ENCODE data around the gene SLC5A2.

DNA sequence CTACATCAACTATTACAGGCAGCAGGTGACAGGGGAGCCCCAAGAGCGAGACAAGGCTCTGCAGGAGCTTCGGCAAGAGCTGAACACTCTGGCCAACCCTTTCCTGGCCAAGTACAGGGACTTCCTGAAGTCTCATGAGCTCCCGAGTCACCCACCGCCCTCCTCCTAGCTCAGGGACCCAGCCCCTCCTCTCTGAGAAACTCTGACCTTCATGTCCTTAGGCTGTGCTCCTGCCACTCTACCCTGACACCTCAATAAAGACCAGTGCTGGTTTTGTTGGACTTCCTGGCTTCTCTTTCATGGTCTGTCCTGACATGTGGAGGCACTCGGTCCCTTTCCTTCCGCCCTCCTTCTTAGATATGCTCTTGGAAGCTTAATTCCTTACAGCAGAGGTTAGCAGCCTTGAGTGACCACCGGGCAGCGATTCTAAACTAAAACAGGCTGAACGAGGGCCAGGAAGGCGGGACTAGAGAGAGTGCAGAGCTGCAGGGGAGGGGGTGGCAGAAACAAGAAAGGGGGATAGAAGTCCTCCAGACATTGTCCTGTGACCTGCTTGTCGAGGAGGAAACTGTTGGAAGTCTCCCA, 45.7 kb downstream of the SLC5A2 start:
- TF ChIP-seq, protein P1, sequence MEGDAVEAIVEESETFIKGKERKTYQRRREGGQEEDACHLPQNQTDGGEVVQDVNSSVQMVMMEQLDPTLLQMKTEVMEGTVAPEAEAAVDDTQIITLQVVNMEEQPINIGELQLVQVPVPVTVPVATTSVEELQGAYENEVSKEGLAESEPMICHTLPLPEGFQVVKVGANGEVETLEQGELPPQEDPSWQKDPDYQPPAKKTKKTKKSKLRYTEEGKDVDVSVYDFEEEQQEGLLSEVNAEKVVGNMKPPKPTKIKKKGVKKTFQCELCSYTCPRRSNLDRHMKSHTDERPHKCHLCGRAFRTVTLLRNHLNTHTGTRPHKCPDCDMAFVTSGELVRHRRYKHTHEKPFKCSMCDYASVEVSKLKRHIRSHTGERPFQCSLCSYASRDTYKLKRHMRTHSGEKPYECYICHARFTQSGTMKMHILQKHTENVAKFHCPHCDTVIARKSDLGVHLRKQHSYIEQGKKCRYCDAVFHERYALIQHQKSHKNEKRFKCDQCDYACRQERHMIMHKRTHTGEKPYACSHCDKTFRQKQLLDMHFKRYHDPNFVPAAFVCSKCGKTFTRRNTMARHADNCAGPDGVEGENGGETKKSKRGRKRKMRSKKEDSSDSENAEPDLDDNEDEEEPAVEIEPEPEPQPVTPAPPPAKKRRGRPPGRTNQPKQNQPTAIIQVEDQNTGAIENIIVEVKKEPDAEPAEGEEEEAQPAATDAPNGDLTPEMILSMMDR (IDR thresholded peaks at IDR 0.05; ENCODE audit: low read depth, low read length) = no peak
- no peak for TF ChIP-seq EZH2phosphoT487 (IDR thresholded peaks at IDR 0.05; ENCODE audit: low read depth)
